Trophoblast cell (in vitro differentiated cells and primary cell): ENCODE results near the gene C15orf40.
A peak's percentile ranks its signal among the peaks of the same experiment; 100 is the strongest.

Experiments used
- DNase-seq, 2 donors: peaks; one replicate each; pipeline ENCODE4 v3.0.0-alpha.2; 2016
- H2AFZ ChIP-seq: 2 replicates; pipeline ENCODE4 v1.6.1; 2013; ENCODE audit warnings: low read length, moderate library complexity, mild to moderate bottlenecking; ENCODE audit not compliant: insufficient read depth, poor library complexity
- H2AK5ac ChIP-seq: 2 replicates; pipeline ENCODE4 v1.6.1; 2013; ENCODE audit warnings: mild to moderate bottlenecking, low read length
- H2BK120ac ChIP-seq: 2 replicates; pipeline ENCODE4 v1.6.1; 2013; ENCODE audit warnings: low read length, mild to moderate bottlenecking, moderate library complexity; ENCODE audit not compliant: insufficient read depth, poor library complexity
- H2BK12ac ChIP-seq: 2 replicates; pipeline ENCODE4 v1.6.1; 2013; ENCODE audit warnings: mild to moderate bottlenecking, low read length, moderate library complexity
- H2BK5ac ChIP-seq: 2 replicates; pipeline ENCODE4 v1.6.1; 2013; ENCODE audit warnings: low read length, low read depth, moderate library complexity, mild to moderate bottlenecking; ENCODE audit not compliant: poor library complexity
- H3K14ac ChIP-seq: 2 replicates; pipeline ENCODE4 v1.6.1; 2013; ENCODE audit warnings: mild to moderate bottlenecking, low read length
- H3K18ac ChIP-seq: 2 replicates; pipeline ENCODE4 v1.6.1; 2013; ENCODE audit warnings: mild to moderate bottlenecking, low read length
- H3K23ac ChIP-seq: 2 replicates; pipeline ENCODE4 v1.6.1; 2013; ENCODE audit warnings: low read length
- H3K27ac ChIP-seq: 2 replicates; pipeline ENCODE4 v1.5.1; 2013; ENCODE audit warnings: low read depth, mild to moderate bottlenecking, inconsistent platforms, low read length, moderate library complexity
- H3K27me3 ChIP-seq: 2 replicates; pipeline ENCODE4 v1.6.1; 2013; ENCODE audit warnings: inconsistent platforms, mild to moderate bottlenecking, low read length, moderate library complexity; ENCODE audit not compliant: insufficient read depth
- H3K36me3 ChIP-seq, 2 experiments: 1 replicate in 1 of 2; 2 replicates in 1 of 2; pipeline ENCODE4 v1.6.1; 2013; ENCODE audit warnings: low read length in 2 of 2, mild to moderate bottlenecking in 2 of 2, moderate library complexity in 1 of 2; ENCODE audit not compliant: insufficient read depth in 2 of 2, control insufficient read depth in 1 of 2
- H3K4ac ChIP-seq: 2 replicates; pipeline ENCODE4 v1.6.1; 2013; ENCODE audit warnings: low read depth, mild to moderate bottlenecking, low read length, moderate library complexity
- H3K4me1 ChIP-seq, 2 experiments: 1 replicate in 1 of 2; 2 replicates in 1 of 2; pipeline ENCODE4 v1.6.1; 2013; ENCODE audit warnings: low read length in 2 of 2, mild to moderate bottlenecking in 2 of 2, moderate library complexity in 1 of 2; ENCODE audit not compliant: insufficient read depth in 2 of 2, control insufficient read depth in 1 of 2
- H3K4me2 ChIP-seq: 2 replicates; pipeline ENCODE4 v1.6.1; 2013; ENCODE audit warnings: inconsistent platforms, mild to moderate bottlenecking, low read length, moderate library complexity
- H3K4me3 ChIP-seq: 2 replicates; pipeline ENCODE4 v1.5.1; 2013; ENCODE audit warnings: mild to moderate bottlenecking, low read depth, low read length, inconsistent platforms
- H3K79me1 ChIP-seq: one replicate; pipeline ENCODE4 v1.6.1; 2013; ENCODE audit warnings: low read length
- H3K79me2 ChIP-seq: 2 replicates; pipeline ENCODE4 v1.6.1; 2013; ENCODE audit warnings: low read length, mild to moderate bottlenecking; ENCODE audit not compliant: control insufficient read depth, insufficient read depth, poor library complexity
- H3K9ac ChIP-seq: 2 replicates; pipeline ENCODE4 v1.6.1; 2013; ENCODE audit warnings: mild to moderate bottlenecking, low read length
- H3K9me3 ChIP-seq: 2 replicates; pipeline ENCODE4 v1.6.1; 2013; ENCODE audit warnings: low read depth, mild to moderate bottlenecking, control low read depth, inconsistent platforms, low read length; ENCODE audit not compliant: insufficient read depth
- H4K12ac ChIP-seq: 2 replicates; pipeline ENCODE4 v1.6.1; 2013; ENCODE audit warnings: low read depth, mild to moderate bottlenecking, low read length, moderate library complexity
- H4K8ac ChIP-seq: 2 replicates; pipeline ENCODE4 v1.6.1; 2013; ENCODE audit warnings: low read depth, mild to moderate bottlenecking, low read length, moderate library complexity
- H4K91ac ChIP-seq: one replicate; pipeline ENCODE4 v1.6.1; 2013; ENCODE audit warnings: low read depth, mild to moderate bottlenecking, low read length, moderate library complexity
- WGBS: extraction: QIAGEN DNeasy Blood & Tissue Kit; methylation state at CpG from one replicate; pipeline ENCODE4 v1.1.7; 2013; ENCODE audit warnings: missing lambda C conversion rate; ENCODE audit not compliant: insufficient read length, insufficient coverage; ENCODE audit errors: extremely low coverage; 5-methylcytosine and 5-hydroxymethylcytosine counted together

The C15orf40 gene

GRCh38 chr15:82970696-82971095, 40.7 kb downstream of the C15orf40 start:
- no peak overlapping the region for H3K4ac ChIP-seq
- no peak overlapping the region for H2BK120ac ChIP-seq
- no peak overlapping the region for H3K4me3 ChIP-seq
- H3K79me2 ChIP-seq = no peaks in the 10 kb centered on the region
- no peak for DNase-seq
- H3K9me3 ChIP-seq = no peaks in the 10 kb centered on the region
- H3K79me1 ChIP-seq = peaks cover 2% of the 10 kb centered on the region
- H2AK5ac ChIP-seq = no peak overlapping the region
- peaks cover 0 to 1% of the 10 kb centered on the region in 2 experiments for H3K4me1 ChIP-seq
- no peak overlapping the region for H3K4me2 ChIP-seq
- no peak overlapping the region for H4K91ac ChIP-seq
- H4K8ac ChIP-seq = no peak overlapping the region
- no peak overlapping the region for H3K18ac ChIP-seq
- no peaks in the 10 kb centered on the region for H3K27me3 ChIP-seq
- no peak overlapping the region for H3K27ac ChIP-seq
- no peak overlapping the region for H2BK12ac ChIP-seq
- no peak overlapping the region for H2AFZ ChIP-seq
- WGBS = no CpG with 5 or more reads among the region's 1 CpG
- no peaks in the 10 kb centered on the region for H3K36me3 ChIP-seq
- no peak overlapping the region for H3K9ac ChIP-seq
- H2BK5ac ChIP-seq = no peak overlapping the region
- no peak overlapping the region for H3K23ac ChIP-seq
- H4K12ac ChIP-seq = no peak overlapping the region
- no peak overlapping the region for H3K14ac ChIP-seq

GRCh38 chr15:82970078-82970686, 41.3 kb downstream of the C15orf40 start:
- Histone ChIP-seq H3K27ac (no peak overlapping the region), H3K9me3 (no peaks in the 10 kb centered on the region), H3K9ac (no peak overlapping the region), H4K12ac (no peak overlapping the region), H3K14ac (no peak overlapping the region), H2AK5ac (no peak overlapping the region), H3K79me2 (no peaks in the 10 kb centered on the region), H4K8ac (no peak overlapping the region), H2BK120ac (no peak overlapping the region), H3K4me2 (no peak overlapping the region), H3K18ac (no peak overlapping the region), H2AFZ (no peak overlapping the region), H3K4me1 (peaks cover 0 to 1% of the 10 kb centered on the region in 2 experiments), H3K36me3 (no peaks in the 10 kb centered on the region), H4K91ac (no peak overlapping the region), H2BK12ac (no peak overlapping the region), H3K23ac (peak overlapping the region; percentile 78), H3K79me1 (peaks cover 2% of the 10 kb centered on the region), H3K27me3 (no peaks in the 10 kb centered on the region), H2BK5ac (no peak overlapping the region), H3K4me3 (no peak overlapping the region), H3K4ac (no peak overlapping the region)
- no CpG with 5 or more reads among the region's 3 CpGs for WGBS
- DNase-seq = peak; percentile 13 to 34

- no peaks in the 10 kb centered on the region for H3K36me3 ChIP-seq
- no peak overlapping the region for H3K27ac ChIP-seq
- no peak overlapping the region for H2AK5ac ChIP-seq
- H4K8ac ChIP-seq = no peak overlapping the region
- no peak overlapping the region for H3K4me2 ChIP-seq
- H3K4me1 ChIP-seq = peaks cover 0 to 1% of the 10 kb centered on the region in 2 experiments
- no peak overlapping the region for H3K9ac ChIP-seq
- WGBS = no CpG with 5 or more reads among the region's 7 CpGs
- H4K12ac ChIP-seq = no peak overlapping the region
- no peak overlapping the region for H2BK5ac ChIP-seq
- H2BK120ac ChIP-seq = no peak overlapping the region
- H3K4ac ChIP-seq = no peak overlapping the region
- H3K79me1 ChIP-seq = peaks cover 2% of the 10 kb centered on the region
- no peaks in the 10 kb centered on the region for H3K9me3 ChIP-seq
- H3K4me3 ChIP-seq = no peak overlapping the region
- no peak for DNase-seq
- no peaks in the 10 kb centered on the region for H3K27me3 ChIP-seq
- no peak overlapping the region for H3K23ac ChIP-seq
- no peak overlapping the region for H3K14ac ChIP-seq
- H3K79me2 ChIP-seq = no peaks in the 10 kb centered on the region
- H4K91ac ChIP-seq = no peak overlapping the region
- no peak overlapping the region for H2AFZ ChIP-seq
- no peak overlapping the region for H2BK12ac ChIP-seq
- no peak overlapping the region for H3K18ac ChIP-seq
Measured at GRCh38 chr15:82969353-82969752, 42.1 kb downstream of the C15orf40 start.

GRCh38 chr15:82968066-82968465, 43.4 kb downstream of the C15orf40 start:
- no peaks in the 10 kb centered on the region for H3K79me2 ChIP-seq
- no peaks in the 10 kb centered on the region for H3K27me3 ChIP-seq
- H4K12ac ChIP-seq = no peak overlapping the region
- H2BK120ac ChIP-seq = no peak overlapping the region
- no peak overlapping the region for H2AFZ ChIP-seq
- DNase-seq = peak; percentile 9 to 39
- no peak overlapping the region for H3K4ac ChIP-seq
- no peak overlapping the region for H3K14ac ChIP-seq
- H2AK5ac ChIP-seq = no peak overlapping the region
- no peak overlapping the region for H4K8ac ChIP-seq
- WGBS = no CpG with 5 or more reads among the region's 4 CpGs
- H3K4me1 ChIP-seq = peaks cover 0 to 1% of the 10 kb centered on the region in 2 experiments
- no peak overlapping the region for H3K18ac ChIP-seq
- no peak overlapping the region for H3K27ac ChIP-seq
- no peaks in the 10 kb centered on the region for H3K36me3 ChIP-seq
- H2BK5ac ChIP-seq = no peak overlapping the region
- no peak overlapping the region for H3K4me2 ChIP-seq
- H4K91ac ChIP-seq = no peak overlapping the region
- H3K9me3 ChIP-seq = no peaks in the 10 kb centered on the region
- no peak overlapping the region for H3K9ac ChIP-seq
- no peak overlapping the region for H2BK12ac ChIP-seq
- H3K4me3 ChIP-seq = no peak overlapping the region
- no peak overlapping the region for H3K23ac ChIP-seq
- peaks cover 2% of the 10 kb centered on the region for H3K79me1 ChIP-seq
